Activated gamma-delta T cell treated with Interleukin-2 at 50 U/mL for 16 hours (primary cell): ENCODE results near the gene TNFRSF19.
A peak's percentile ranks its signal among the peaks of the same experiment; 100 is the strongest.
"Not testable (repeated sequence)": the region's sequence is repeated elsewhere in the genome, so short reads cannot be mapped to it uniquely, and the experiment has no call there.

Experiments
- DNase-seq: peaks from one replicate; pipeline ENCODE4 v3.0.0-alpha.2; 2020

Gene TNFRSF19

DNA sequence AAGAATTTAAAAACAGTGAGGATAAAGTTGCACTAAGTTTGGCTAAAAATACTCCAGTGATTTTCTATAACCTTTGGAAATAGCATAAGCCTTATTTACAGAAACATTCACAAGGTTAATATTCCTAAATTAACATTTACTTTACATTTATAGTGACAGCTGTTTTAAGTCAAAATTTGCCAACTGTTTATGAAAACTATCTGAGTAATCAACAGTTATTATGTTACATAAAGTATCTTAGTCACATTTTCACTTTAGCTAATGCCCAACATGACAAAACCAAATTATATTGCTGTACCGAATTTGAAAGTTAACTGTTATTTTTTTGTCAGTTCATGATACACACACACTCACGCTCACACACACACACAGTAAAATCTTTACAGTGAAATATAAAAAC is 1.2 kb downstream of the TNFRSF19 start:
- DNase-seq, result no peak

DNA sequence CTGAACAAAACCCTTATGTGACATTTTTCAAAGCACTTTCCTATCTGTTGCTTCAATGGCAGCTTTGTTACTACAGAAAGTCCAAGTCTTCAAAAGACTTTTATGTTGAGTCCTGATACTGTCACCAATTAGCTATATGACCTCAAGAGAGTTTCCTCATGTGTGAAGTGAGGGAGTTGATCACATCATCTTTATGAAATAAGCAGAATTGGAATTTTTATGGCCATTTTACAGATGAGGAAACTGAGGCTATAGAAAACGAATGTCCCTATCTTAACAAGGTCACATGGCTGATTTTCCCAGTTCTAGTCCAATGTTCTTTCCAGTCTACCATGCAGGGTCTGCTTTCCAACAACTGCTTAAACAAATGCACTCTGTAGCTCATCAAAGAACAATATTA is 2.6 kb downstream of the TNFRSF19 start:
- no peak for DNase-seq

DNA sequence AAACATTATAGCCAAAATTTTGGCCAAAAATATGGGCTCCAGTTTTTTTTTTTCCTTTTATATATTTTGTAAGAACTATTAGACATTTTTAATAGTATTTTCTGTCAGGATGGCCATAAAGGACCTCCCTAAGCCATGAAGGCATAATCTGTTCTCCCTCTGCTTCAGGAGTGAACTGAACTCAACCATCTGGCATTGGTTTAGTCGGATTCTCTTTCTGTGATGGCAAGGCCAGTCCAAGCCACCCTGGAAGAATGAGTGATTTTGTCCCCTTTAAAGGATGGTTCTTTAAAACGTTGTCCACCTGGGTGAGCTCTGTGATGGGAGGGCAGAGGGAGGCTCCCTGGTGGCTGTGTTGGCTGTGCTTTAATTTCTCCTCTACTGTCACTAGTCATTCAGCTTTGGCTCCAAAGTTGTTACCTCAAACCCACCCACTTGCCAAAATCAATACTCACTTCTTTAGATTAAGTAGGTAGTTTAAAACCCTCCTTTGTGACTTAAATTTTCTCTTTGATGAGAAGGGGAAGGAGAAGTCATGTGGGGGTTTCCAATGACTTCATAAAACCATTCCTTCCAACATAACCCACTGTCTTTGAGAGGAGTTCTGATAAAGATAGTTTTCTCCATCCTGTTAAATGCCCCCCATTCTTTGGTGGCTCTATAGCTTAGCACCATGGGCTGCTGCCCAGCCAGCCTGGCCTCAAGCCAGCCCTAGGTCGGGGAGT is 4.4 kb downstream of the TNFRSF19 start:
- DNase-seq, result no peak

DNA sequence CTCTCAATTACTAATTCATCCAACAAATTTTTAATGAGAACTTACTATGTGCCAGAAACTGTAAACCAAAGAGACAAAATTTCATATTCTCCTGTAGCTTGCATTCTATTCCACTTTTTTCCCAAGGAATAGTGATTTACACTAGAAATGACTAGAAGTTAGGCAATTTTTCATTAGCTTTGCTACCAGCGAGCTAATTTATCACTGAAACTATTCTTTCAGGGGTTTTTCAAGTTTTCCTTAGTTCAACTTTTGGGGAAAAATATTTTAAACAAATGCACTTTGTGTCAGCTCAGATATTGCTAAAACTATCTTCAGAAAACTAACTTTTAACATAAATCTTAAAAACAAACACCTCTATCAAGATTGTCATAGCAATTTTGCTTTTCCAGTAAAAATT is 5.4 kb downstream of the TNFRSF19 start:
- no peak for DNase-seq

DNA sequence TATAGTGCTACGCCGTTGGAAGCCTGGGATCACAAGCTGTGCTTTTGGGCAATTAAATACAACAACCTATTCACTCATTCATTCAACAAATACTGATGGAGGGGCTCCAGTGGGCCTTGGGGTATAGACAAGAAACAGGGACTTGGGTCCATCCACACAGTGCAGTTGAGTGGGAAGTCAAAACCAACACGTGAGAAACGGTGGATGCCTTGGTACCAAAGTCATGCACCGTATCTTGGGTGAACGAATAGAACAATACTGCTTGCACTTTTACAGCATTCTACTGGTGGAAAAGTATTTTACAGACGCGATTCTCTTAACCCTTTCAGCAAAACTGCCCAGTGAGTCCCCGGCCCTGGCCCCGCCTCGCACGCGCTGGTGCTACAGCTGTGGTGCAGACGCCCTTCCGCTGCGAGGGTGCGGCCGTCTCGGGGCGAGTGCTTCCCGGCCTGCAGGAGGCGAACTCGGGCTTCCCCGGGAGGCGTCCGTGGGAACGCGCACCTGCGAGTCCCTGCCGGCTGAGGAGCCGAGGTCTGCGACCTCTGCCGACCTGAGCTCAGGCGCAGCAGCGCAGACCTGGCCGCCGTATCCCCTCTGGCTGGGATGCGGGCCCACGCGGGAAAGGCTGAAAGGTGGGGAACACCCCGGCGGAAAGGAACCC is 8.3 kb downstream of the TNFRSF19 start:
- DNase-seq, result peak; percentile 41

DNA sequence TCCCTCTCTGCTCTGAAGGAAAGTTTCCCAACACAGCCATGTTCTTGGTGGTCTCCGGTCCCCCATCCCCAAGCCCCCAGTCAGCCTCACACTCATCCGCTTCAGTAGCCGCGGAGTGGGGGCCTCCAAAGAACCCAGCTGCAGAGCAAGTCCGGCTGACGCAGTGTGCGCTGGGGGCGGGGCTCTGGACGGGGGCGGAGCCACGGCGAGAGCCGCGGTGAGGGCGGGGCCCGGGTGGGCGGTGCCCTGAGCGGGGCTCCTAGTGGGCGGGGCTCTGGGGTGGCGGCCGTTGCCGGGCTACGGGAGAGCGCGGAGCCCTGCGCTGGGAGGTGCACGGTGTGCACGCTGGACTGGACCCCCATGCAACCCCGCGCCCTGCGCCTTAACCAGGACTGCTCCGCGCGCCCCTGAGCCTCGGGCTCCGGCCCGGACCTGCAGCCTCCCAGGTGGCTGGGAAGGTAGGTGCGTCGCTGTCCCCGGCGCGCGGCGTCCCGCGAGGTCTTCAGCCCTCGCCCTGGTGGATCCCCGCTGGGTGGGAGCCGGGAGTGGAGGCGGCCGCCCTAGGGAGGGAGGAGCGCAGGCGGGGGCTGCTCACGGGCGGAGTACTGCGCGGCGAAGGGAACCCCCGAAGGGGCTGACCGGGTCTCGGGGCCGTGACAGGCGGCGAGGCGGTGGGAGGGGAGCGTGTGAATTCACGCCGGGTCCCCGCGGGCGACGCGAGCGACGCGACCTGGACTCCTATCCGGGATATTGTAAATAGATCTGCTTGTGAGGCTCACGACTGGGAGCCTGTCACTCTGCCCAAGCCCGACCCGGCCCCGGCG is 9.1 kb downstream of the TNFRSF19 start:
- DNase-seq, result peak; percentile 88

DNA sequence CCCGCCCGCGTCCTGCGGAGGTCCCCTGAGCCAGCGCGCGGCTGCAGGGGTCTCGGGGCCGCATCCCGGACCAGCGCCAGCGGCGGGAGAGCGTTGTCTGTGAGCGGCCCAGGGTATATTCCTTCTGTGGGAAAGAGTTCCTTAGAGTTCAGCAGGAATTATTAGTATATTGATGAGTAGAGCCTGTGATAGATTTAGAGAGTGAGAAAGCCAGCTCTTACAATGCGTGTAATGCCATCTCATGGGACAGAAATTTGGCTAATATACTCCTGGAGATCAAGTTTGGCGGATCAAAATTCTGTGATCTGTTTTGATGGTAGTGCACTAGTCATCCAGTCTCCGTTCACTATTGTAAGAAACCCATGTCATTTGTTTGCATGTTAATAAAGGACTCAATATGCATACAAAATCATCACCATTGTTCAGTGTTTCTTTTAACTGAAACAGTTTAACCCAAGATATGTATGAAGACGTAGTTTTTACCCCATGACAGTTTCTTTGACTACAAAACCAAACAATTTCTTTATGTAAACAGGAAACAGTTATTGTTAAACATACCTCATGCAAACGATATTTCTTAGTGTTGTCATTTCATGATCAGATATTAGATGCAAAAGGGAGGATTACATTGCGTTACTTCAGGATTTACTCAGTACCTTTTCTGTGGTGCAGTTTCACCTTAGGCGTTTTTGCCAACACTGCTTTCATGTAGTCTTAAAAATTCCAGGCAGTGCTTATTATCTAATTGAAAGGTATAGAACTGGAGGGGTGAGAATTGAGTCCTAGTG is 9.9 kb downstream of the TNFRSF19 start:
- DNase-seq, result no peak

DNA sequence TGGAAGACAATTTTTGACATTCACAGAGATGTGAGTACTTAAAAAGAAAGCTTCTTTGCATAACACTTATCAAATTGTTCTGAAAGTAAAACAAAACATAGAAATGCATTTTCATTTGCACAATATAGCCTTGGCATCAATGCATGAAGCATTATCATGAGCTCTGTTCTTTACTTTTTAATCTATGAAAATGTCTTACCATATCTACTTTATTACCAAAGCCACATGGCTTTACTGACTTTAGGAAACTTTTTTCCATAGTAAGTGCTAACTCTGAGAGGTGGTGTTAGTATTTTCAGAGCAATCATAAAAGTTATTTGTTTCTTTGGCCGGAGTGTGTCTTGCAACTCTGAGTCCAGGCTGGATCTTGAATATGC is 10.5 kb downstream of the TNFRSF19 start:
- DNase-seq, result no peak

DNA sequence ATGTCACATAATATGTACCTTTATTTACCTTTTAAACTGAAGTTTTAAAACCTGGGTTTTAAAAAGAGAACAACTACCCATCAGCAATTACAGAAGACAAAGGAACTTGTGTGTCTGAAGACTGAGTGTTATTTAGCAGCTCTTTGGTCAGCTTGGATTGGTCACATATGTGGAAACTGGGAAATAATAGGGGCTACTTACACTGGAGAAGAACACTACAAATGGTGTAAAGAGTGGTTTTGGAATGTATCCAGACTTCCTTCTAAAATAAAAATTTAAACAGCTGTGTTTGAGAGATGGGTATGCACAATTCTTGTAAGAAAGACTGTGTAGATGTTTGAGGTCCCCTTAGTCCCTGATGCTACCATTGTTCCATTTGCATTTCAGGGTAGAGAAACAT is 13.3 kb downstream of the TNFRSF19 start:
- no peak for DNase-seq

DNA sequence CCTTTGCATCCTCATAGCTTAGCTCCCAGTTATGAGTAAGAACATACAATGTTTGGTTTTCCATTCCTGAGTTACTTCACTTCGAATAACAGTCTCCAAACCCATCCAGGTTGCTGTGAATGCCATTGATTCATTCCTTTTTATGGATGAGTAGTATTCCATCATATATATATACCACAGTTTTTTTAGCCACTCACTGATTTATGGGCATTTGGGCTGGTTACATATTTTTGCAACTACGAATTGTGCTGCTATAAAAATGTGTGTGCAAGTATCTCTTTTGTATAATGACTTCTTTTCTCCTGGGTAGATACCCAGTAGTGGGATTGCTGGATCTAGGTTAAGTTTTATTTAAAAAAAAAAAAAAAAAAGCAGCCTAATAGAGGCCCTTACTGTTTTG is 14.1 kb downstream of the TNFRSF19 start:
- no peak for DNase-seq

DNA sequence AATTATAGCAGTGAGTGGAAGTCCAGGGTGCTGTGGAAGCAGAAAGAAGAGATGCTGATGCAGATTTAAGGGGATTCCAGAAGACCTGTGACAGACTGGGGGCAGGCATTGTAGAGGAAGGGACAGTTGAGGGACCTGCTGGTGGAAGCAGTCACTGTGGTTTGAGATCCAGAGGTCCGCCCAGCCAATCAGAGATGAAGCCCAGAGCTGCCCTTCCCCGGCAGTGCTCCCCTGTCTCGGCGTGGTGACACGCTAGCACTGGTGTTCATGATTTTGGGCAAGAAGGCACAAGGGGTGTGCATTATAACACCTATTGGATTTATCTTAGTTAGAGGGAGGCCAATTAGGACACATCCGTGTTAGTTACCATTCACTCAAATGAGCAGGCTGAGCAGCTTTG is 16.1 kb downstream of the TNFRSF19 start:
- DNase-seq, result no peak

DNA sequence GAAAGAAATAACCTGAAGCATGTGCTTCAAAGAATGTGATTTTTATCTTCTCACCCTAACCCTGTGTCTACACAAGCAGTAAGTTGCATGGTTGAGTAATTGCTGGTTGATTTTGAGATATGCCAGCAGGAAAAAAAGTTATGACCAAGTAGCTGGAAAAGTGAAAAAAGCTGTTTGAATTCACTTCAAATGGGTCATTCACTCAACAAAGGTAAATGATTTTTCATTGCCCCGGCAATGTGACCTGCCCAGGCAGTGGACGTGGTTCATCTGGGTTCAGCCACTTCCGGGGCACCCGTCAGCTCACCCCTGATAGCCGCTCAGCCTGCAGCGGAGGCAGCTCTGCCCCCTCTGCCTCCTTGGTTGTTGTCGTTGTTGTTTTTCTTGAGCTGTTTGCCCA is 18.5 kb downstream of the TNFRSF19 start:
- DNase-seq, result no peak

DNA sequence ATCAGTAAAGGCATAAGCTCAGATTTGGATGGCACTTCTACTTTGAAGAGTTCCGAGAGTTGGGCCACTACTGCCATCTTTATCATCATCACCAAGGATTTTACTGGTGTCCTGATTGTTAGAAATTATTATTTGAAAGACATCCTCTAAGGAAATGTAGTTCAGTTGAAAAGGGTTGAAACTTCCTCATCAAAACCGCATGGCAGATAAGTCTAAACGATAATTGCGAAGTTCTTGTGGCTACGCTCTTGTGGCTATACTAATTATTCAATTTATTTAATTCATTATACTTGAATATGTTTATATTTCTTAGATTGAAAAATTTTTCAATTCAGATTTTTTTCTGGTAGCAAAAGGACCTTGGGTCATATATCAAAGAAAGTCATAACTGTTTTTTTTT is 22.4 kb downstream of the TNFRSF19 start:
- DNase-seq, result no peak

DNA sequence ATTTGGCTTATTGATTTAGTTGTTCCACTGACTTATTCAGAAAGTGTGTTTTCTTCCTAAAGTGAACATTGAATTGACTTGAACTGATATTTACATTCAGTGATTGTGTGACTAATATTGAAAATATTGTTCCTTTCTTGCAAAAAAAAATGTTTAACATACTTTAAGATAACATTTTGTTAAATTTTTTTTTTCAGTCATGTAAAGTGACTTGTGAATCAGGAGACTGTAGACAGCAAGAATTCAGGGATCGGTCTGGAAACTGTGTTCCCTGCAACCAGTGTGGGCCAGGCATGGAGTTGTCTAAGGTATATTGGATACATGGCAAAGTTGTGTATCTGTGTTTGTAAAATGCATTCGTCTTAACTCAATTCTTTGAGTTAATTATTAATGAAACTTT is 22.9 kb downstream of the TNFRSF19 start:
- DNase-seq, result no peak

DNA sequence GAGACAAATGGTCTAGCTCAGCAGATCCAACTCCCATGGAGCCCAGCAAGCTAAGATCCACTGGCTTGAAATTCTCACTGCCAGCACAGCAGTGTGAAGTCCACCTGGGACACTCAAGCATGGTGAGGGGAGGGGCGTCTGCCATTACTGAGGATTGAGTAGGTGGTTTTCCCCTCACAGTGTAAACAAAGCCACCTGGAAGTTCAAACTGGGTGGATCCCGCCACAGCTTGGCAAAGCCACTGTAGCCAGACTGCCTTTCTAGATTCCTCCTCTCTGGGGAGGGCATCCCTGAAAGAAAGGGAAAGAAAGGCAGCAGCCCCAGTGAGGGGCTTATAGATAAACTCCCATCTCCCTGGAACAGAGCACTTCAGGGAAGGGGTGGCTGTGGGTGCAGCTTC is 24.1 kb downstream of the TNFRSF19 start:
- DNase-seq, result not testable (repeated sequence)

DNA sequence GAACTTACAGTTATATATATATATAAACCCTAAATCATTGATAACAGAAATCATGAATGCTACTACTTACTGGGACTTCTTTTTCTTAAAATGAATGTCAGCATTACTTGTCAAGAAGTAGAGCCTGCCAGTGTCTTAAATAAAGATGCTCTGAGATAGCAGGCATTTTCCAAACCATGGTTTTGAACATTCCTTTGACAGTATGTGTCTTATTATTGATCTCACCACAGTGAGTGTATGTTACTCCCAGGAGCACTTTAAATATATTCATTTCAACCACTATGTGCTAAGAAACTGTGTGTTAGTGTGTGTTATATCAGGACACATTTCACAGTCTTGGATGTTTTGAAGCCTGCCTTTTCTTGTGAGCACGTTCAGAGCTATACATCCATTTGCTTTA is 28.2 kb downstream of the TNFRSF19 start:
- DNase-seq, result no peak

DNA sequence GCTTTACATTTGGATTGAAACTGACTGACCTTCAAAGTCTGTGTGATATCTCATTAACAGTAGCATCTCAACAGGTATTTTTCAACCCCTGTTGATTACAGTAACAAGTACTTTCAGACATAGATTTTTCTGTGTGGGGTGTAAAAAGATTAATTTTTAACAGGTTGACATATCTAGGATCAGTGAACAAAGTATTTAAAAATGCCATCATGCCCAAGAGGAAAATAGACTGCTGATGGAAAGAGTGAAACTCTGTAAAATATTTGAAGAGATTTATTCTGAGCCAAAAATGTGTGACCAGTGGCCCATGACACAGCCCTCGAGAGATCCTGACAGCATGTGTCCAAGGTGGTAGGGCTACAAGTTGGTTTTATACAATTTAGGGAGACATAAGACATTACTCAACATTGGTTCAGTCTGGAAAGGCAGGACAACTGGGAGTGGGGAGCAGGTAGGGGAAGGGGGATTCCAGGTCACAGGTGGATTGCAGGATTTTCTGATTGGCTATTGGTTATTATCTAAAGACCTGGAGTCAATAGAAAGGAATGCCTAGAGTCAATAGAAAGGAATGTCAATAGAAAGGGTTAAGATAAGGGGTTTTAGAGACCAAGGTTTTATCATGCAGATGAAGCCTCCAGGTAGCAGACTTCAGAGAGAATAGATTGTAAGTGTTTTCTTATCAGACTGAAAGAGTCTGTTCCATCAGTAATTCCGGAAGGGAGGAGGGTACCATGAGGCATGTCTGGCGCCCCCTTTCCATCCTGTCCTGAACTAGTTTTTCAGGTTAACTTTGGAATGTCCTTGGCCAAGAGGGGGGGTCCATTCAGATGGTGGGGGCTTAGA is 29.1 kb downstream of the TNFRSF19 start:
- DNase-seq, result no peak

DNA sequence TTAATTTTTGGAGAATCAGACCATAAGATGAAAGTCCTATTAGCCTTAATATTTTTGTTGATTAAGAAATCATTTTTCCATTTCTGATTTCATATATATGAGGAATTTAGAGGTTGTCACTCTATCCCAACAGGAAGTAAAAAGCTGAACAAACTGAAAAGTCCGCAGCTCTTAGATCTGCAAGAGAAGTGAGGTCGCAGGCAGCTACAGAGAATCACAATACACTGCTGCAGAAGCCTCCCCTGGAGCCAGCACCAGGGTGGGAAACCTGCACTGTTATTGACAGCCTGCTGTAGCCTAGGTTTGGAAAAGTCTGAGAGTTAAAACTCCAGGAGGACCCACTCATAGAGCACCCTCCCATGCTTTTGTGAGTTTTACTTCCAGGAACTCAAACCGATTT is 29.9 kb downstream of the TNFRSF19 start:
- DNase-seq, result no peak

DNA sequence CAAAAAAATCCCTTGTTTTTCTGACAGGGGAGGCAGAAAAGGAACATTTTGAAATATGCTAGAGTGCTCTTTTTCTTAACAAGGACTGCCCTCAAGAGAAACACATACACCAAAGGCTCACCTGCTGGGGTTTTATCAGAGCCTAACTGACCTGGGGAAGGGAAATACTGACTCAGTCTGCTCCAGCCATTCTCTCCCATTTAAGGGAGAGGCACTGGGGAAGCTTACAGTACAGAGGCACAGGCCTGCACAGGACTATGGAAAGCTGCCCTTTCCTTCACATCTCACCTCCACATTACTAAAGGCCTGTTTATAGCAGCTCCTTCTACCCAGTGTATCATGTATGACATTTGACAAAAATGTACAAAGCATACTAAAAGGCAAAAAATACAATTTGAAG is 30.3 kb downstream of the TNFRSF19 start:
- no peak for DNase-seq

DNA sequence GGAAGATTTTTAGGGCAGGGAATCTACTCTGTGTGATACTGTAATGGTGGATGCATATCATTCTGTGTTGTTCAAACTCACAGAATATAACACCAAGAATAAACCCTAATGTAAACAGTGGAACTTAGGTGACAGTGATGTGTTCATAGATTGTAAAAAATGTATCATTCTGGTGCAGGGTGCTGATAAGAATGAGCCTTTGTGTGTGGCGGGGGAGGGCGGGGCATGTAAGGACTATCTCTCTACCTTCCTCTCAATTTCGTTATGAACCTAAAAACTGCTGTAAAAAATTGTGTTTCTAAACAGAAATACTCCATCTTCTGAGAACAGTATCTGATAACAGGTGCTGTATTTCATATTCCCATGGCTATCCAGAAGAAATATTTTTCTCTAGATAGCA is 35.6 kb downstream of the TNFRSF19 start:
- DNase-seq, result no peak

DNA sequence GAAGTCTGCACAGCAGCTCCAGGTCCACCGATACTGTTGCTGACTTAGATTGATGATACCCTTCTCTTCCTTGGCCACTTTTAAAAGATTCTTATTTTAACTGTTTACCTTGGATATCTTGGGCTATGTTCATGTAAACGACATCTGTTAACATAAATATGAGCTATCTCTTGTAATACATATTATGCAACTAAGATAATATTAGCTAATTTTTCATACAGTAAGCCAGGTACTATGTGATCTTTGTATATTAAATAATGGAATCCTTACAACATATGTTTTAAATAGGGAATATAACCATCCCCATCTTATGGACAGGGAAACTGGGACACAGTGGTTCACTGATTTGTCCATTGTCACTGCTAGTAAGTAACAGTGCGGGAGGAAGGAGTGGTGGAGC is 37.9 kb downstream of the TNFRSF19 start:
- DNase-seq, result no peak

DNA sequence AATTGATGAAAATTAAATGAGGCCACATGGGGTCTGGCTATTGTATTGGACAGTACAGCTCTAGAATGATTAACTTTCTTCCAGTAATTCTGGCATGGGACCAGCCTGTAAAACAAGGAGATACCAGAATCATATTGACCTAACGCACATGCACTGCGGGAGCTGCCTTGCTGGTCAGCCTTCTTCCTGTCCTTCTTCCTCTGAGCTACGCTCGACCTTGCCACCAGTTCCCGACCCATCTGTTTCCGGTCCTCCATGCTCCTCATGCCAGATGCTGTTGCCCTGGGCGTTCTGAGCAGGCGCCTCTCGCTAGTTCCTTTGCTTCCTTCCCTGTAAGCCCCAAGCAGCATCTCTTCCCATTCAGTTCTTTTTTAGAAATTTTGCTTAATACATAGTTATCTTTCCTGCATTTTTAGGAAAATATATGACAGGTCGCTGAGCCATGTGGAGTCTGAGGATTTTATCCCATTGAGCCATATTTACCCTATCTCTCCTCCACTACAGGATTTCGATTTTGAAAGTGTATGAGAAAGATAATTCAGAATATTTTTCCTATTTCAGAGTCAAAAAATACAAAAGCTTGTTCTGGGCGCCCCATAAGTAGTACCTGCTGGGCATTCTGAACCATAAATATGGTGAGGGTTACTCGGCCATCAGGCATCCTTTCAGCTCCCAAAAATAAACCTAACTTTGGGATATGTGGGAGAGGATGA is 38.6 kb downstream of the TNFRSF19 start:
- DNase-seq, result no peak
